ENCODE measurements around the gene CEP131.
"Not testable (repeated sequence)": the region's sequence is repeated elsewhere in the genome, so short reads cannot be mapped to it uniquely, and the experiment has no call there.

CEP131 gene

GRCh38 chr17:81238490-81238814 lies 15.7 kb upstream of the CEP131 start:
- DNase-seq = no peak

GRCh38 chr17:81237591-81238489 lies 15.1 kb upstream of the CEP131 start:
- no peak for DNase-seq

- no peak for DNase-seq
Measured at GRCh38 chr17:81236784-81237183, 14.0 kb upstream of the CEP131 start.

GRCh38 chr17:81235822-81236740 lies 13.3 kb upstream of the CEP131 start:
- DNase-seq = no peak

- DNase-seq = no peak
Measured at GRCh38 chr17:81234940-81235821, 12.4 kb upstream of the CEP131 start.

GRCh38 chr17:81234506-81234855 lies 11.7 kb upstream of the CEP131 start:
- no peak for DNase-seq

- no peak for DNase-seq
Measured at GRCh38 chr17:81233811-81234505, 11.2 kb upstream of the CEP131 start.

GRCh38 chr17:81233316-81233715 lies 10.6 kb upstream of the CEP131 start:
- no peak for DNase-seq

- DNase-seq = no peak
Measured at GRCh38 chr17:81232616-81233241, 10.0 kb upstream of the CEP131 start.

- no peak for DNase-seq
Measured at GRCh38 chr17:81231766-81232581, 9.2 kb upstream of the CEP131 start.

- DNase-seq = no peak
Measured at GRCh38 chr17:81231121-81231645, 8.4 kb upstream of the CEP131 start.

GRCh38 chr17:81230043-81230820 lies 7.5 kb upstream of the CEP131 start:
- no peak for DNase-seq

- DNase-seq = no peak
Measured at GRCh38 chr17:81229666-81229920, 6.8 kb upstream of the CEP131 start.

- no peak for DNase-seq
Measured at GRCh38 chr17:81228834-81229665, 6.3 kb upstream of the CEP131 start.

- DNase-seq = no peak
Measured at GRCh38 chr17:81228420-81228819, 5.7 kb upstream of the CEP131 start.

- DNase-seq = not testable (repeated sequence)
Measured at GRCh38 chr17:81227630-81228029, 4.9 kb upstream of the CEP131 start.

GRCh38 chr17:81223762-81224130 lies 981 bp upstream of the CEP131 start:
- no peak for DNase-seq

- DNase-seq = no peak
Measured at GRCh38 chr17:81222620-81222905, 202 bp downstream of the CEP131 start.

GRCh38 chr17:81221842-81222619 lies 734 bp downstream of the CEP131 start:
- no peak for DNase-seq
